ENCODE measurements around the gene ZBED2.
"Not testable (repeated sequence)": the region's sequence is repeated elsewhere in the genome, so short reads cannot be mapped to it uniquely, and the experiment has no call there.

Gene ZBED2, protein sequence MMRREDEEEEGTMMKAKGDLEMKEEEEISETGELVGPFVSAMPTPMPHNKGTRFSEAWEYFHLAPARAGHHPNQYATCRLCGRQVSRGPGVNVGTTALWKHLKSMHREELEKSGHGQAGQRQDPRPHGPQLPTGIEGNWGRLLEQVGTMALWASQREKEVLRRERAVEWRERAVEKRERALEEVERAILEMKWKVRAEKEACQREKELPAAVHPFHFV

DNA sequence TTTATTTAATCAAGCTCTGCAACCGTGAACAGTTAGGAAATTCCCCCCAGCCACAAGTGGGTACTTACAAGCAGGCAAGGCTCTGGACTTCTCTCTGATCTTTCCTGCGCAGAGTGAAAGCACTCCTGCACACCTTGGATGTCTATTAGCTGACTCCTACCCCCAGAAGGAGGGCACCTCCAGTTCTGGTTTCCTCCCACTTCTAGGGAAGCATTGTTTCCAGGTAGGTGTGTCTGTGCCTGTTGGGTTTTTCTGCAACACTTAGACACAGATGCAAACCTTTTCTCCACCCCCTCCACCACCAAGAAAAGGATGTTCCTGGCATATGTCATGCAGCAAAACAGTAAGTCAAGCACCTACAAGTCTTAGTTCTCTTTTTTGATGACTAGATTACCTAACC, at the start of gene ZBED2:
Gene ZBED2, minus strand, starts transcription at position 115 of the 400 bp plus-strand sequence. CDS start 1,145 bp downstream, outside the sequence.
- no peak for DNase-seq (ENCODE audit: low read depth in 2 of 2)

DNA sequence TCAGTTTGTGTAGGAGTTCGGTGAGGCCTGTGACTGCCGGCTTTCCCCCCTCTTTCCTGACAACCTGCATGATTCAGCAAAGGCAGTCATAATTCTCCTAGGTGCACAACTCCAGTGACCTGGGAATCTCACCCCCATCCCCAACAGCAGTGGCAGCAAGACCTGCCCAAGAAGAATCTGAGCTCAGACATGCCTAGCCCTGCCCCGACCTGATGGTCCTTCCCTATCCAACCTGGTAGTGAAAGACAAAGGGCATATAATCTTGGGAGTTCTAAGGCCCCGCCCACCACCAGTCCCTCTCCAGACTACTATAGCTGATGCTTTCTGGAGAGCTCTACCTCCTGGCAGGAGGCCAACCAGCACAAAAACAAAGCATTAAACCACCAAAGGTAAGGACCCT, 44.2 kb upstream of the ZBED2 start:
- DNase-seq (ENCODE audit: low read depth in 2 of 2): no peak

GRCh38 chr3:111636366-111636885, 41.3 kb upstream of the ZBED2 start:
- DNase-seq (ENCODE audit: low read depth in 2 of 2): no peak

DNA sequence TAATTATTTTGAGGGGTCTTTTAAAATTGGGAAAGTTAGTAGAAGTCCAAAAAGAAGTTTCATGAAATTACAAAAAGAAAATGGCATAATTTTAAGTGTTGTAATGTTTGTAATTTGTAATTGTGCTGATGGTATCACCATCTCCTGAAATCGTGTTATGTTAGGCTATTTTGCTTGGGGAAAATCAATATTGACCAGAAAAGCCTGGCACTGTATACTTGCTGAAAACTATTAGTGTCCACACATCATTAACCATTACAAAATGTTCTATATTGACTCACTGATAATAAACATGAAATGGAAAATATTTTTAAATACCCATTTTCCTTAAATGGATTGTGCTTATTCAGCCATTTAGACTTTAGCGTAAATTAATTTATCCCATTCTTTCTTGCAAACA, 40.3 kb upstream of the ZBED2 start:
- DNase-seq (ENCODE audit: low read depth in 2 of 2): no peak

DNA sequence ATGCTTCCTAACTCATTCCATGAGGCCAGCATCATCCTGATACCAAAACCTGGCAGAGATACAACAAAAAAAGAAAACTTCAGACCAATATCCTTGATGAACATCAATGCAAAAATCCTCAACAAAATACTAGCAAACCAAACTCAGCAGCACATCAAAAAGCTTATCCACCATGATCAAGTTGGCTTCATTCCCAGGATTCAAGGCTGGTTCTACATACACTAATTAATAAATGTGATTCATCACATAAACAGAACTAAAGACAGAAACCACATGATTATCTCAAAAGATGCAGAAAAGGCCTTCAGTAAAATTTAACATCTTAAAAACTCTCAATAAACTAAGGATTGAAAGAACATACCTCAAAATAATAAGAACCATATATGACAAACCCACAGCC, 35.5 kb upstream of the ZBED2 start:
- DNase-seq (ENCODE audit: low read depth in 2 of 2): not testable (repeated sequence)

GRCh38 chr3:111629018-111629417, 33.9 kb upstream of the ZBED2 start:
- DNase-seq (ENCODE audit: low read depth in 2 of 2): not testable (repeated sequence)

- DNase-seq (ENCODE audit: low read depth in 2 of 2): no peak
Measured at GRCh38 chr3:111627092-111627491, 31.9 kb upstream of the ZBED2 start.

DNA sequence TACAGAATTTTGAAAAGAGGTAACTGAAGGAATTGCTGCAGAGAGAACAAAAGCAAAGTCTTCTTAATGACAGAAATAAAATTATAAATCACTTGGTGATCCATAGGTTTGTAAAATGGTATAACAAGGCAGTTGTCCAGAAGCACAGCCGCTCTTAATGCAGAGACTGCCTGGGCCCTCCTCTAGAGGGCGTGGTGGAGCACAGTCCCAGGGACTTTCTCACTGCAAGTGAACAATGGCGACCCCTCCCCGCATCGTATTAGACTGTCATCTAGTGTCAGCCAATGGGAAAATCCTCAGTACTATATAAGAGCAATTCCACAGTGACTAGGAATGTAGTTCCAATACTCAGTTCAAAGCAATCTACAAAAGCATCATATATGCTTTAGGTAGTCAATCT, 26.4 kb upstream of the ZBED2 start:
- DNase-seq (ENCODE audit: low read depth in 2 of 2): no peak

DNA sequence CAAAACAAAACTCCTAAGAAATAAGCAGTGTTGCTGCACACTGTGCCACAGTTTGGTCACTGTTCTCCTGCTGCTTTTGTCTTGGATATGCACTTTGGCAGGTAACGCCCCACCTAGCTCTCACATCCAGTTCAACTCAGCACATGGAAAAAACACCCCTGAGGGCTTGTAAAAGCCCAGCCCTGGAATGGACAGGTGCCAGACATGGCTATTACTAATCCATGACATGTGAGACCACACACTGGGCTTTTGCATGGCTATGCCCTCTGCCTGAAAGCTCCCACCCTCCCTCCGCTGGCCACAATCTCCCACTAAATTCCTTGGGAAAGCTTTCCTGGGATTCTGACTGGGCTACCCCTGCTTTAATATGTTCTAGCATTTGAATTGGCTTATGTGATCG, 24.7 kb upstream of the ZBED2 start:
- no peak for DNase-seq (ENCODE audit: low read depth in 2 of 2)

GRCh38 chr3:111618945-111619344, 23.8 kb upstream of the ZBED2 start:
- DNase-seq (ENCODE audit: low read depth in 2 of 2): no peak

GRCh38 chr3:111617912-111618601, 22.9 kb upstream of the ZBED2 start:
- no peak for DNase-seq (ENCODE audit: low read depth in 2 of 2)

DNA sequence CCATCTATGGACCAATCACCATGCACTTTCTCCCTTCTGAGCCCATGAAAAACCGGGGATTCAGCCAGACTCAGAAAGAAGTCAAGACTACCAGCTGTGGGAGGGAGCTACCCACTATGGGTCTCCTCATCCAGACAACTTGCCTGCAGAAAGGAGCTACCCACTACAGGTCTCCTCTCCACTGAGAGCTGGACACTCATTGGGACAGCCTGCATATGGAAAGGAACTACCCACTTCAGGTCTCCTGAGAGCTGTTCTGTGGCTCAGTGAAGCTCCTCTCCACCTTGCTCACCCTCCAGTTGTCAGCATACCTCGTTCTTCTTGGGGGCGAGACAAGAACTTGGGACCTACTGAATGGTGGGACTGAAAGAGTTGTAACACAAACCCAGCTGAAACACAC, 22.3 kb upstream of the ZBED2 start:
- no peak for DNase-seq (ENCODE audit: low read depth in 2 of 2)

DNA sequence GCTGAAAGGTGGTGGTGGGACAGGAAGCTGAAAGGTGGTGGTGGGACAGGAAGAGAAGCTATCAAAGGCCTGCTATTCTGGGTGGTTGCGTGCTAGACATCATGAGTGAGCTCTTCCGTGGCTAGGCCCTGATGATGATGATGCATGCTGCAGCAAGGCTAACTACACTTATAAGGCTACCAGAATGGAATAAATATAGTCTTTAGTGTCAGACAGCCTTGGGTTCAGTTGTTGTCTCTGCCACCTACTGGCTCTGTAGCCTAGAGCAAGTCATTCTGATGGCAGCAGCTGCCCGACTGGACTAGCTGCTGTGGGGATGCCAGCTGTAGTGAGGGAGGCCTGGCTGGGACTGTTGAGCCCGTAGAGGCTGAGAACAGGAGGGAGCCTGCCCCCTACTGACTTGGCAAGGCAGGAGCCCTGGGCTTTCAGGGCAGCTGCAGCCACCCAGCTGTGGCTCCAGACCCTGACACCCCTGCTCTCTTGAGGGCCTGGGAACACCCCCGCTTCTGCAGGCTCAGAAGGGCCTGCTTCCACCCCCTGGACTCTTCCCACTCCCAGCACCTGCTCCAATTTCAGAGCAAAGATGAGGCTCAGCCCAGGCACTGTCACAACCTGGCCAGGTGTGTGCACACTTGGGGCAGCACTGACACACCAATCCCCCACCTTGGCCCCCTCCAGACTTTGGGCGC, 21.4 kb upstream of the ZBED2 start:
- DNase-seq (ENCODE audit: low read depth in 2 of 2): peak; percentile 61 to 67

DNA sequence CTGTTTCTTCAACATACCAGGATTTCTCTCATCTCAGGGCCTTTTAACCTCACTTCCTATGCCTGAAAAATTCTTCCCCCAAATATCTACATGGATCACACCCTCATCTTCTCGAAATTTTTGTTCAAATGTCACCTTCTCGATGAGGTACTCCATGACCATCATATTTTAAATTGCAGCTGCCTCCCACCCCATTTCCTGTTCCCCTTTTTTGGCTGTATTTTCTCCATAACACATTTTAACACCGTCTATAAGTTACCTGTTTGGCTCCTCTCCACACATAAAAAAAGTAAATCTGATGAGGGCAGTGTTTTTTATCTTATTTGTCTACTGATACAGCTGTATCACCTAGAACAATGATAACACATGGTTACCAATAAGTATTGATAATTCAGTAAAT, 20.7 kb upstream of the ZBED2 start:
- DNase-seq (ENCODE audit: low read depth in 2 of 2): no peak

- DNase-seq (ENCODE audit: low read depth in 2 of 2): no peak
Measured at GRCh38 chr3:111613294-111613693, 18.1 kb upstream of the ZBED2 start.

DNA sequence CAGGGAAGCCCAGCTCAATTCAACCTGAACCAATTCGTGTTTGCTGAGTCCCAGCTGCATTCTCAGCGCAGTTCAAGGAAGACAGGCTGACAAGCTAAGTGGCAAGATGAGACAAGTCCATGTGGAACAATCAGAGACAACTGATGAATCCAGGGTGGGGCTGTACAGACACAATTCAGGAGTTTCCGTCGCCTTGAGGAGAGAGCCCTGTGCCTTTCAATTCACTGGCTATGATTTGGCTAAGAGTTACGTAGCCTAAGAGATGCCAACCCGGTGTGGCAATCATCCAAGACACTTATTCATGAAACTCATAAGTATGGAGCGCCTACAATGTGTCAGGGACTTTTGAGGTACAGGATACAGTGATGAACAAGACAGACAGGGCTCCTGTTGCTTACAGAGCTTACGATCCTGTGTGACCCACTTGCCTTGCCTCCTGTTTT, 15.5 kb upstream of the ZBED2 start:
- DNase-seq (ENCODE audit: low read depth in 2 of 2): no peak

GRCh38 chr3:111610189-111610588, 15.0 kb upstream of the ZBED2 start:
- peak in 1 of 2 donors; percentile 36 for DNase-seq (ENCODE audit: low read depth in 2 of 2)

GRCh38 chr3:111609700-111610099, 14.6 kb upstream of the ZBED2 start:
- no peak for DNase-seq (ENCODE audit: low read depth in 2 of 2)

GRCh38 chr3:111608383-111608782, 13.2 kb upstream of the ZBED2 start:
- DNase-seq (ENCODE audit: low read depth in 2 of 2): no peak

GRCh38 chr3:111607240-111607920, 12.2 kb upstream of the ZBED2 start:
- DNase-seq (ENCODE audit: low read depth in 2 of 2): no peak

DNA sequence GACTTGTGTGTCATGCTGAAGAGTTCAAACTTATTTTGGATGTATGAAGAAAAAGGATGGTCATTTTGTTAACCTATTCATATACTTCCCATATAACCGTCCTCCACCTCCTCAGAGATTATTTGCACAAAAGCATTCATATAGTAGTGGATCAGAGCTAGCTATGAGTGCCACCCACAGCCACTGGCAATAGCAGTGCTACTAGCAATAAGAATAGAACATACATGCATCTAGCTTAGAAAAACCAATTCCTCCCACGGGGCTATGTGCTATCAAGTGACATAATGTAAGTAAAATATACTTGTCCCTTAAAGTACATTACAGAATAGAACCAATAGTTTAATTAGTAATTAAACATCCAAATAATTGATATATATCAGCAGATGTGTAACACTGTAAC, 10.3 kb upstream of the ZBED2 start:
- DNase-seq (ENCODE audit: low read depth in 2 of 2): no peak

GRCh38 chr3:111605018-111605417, 9.9 kb upstream of the ZBED2 start:
- no peak for DNase-seq (ENCODE audit: low read depth in 2 of 2)

All from stimulated activated CD8-positive, alpha-beta memory T cell treated with anti-CD3 and anti-CD28 coated beads, Interleukin-7, amount 100 ng/mL, for 4 hours (primary cell).